ENCODE results near the gene NAA20.
"Not testable (repeated sequence)": the region's sequence is repeated elsewhere in the genome, so short reads cannot be mapped to it uniquely, and the experiment has no call there.

The NAA20 gene

DNA sequence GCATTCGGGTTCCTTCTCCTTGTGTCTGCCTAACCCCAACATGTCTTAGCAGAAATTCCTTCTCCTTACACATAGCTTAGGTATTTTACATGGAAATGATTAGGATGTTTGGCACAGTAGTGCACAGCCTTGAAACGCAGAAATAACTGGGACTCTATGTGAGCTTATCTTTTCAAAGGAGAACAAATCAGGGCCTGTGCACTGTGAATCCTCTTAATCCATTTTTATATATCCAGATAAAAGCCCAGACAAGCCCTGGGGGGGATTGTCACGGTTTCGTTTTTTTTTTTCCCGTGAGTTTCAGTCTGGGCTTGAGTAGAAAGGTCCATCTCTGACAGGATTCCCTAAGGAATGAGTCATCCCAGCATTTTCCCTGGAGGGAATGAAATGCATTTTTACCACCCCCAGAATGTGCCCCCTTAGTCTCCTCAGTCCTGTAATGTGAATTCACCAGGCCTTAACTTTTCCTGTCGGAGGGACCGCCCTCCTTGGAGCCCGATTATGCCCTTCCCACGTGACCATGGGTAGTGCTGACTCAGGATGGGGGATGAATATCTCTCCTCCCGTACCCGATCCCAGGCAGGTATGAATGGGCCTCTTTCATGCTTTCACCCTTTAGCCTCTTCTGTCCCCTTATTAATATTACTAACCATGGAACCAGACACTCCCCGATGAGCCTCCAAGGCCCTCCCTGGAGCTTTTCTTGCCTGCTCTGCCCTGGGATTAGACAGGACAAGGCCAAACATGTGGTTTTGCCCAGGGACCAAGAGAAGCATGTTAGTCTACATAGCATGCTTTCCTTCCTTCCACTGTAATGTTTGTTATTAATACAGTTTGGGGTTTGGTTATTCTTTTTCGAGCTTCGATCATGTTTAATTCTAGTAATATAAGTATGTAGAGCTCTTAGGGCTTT is 23.9 kb upstream of the NAA20 start:
- no peak for FAIRE-seq

DNA sequence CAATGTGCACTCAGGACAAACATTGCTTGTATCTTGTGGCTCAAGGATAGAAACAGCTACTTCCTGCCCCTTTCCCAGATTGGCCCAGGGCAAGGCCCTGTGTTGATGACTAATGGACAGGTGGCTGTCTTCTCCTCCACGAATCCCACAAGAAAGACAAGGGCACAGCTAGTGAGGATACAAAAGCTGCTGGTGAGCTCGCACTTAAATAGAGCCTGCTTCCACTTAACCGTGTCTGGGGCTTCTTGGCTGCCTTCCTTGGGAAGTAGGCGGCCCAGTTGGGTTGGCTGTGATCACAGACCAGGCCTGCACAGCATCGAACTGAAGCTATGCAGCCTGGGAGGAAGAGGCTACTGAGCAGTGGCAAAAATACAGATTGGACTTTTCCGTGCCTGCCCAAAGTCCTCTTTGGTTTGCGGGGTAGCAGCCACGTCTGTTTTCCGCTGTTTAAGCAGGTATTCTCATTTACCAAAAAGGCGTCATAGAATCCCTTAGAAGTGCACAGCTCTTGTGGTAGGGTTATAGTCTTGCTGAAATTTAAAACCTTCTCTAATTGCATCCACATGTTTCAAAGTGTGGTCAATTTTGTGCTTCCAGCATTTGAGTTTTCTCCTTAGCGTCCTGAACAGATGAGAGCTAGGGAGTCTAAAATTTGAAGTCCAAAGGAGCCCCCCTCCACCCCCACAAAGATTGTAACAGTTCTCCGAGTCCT is 23.0 kb upstream of the NAA20 start:
- FAIRE-seq = no peak

DNA sequence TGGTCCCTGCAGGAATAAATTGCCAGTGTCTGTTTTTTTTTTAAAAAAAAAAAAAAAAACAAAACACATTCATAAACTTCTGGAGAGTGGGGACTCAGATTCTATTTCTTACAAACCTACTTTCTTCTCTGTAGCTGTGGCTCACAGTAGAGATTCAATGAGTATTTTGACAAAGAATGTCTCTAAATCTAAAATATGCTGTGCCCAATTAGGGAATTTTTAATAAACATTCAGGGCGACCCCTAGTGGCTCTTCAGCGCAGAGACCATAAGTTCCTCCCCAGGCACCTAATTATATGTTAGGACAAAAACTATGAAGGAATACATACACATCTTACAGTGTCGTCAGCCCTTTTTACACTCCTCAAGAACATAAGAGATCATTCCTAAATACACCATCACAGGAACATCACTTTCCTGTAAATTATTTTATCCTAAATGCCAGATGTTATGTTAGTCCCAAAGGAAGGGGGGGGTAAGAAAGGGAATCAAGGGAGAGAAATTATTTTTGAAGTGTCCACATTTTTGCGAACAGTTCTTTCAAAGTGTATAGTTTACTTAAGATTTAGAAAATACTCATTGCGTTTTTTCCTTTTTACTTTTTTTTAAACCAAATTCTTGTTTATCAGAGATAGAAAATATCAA is 21.8 kb upstream of the NAA20 start:
- FAIRE-seq = no peak

DNA sequence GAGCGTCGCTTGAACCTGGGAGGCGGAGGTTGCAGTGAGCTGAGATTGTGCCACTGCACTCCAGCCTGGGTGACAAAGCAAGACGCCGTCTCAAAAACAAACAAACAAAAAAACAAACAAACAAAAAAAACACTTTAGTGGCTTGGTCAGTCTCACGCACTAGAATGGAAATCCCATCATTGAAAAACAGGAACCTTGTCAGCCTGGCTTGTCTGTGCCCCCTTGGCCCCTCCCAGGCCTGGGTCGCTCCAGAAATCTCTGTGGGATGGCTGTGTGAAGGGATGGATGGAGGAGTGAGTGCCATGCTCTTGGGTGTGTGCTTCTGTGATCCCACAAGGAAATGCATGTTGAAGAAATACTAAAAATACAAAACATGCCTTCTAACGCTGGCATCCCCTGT is 20.9 kb upstream of the NAA20 start:
- no peak for FAIRE-seq

DNA sequence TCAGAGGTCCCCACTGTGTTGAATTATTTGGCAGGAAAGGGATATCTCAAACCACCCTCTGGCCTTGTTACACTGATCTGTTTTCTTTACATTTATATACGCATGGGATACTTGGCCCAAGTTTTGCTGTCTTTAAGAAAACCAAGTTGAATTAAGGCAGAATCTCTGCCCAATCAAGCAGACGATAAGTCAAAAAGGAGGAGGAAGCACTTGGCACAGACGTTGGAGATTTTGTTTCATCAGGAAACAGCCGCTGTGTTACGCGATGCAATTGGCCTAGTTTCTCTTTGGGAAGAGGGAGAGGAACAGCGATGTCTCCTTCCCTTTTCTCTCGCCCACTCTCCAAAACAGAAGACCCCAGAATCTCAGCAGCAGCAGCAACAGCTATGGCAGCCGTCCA is 20.2 kb upstream of the NAA20 start:
- FAIRE-seq = no peak

DNA sequence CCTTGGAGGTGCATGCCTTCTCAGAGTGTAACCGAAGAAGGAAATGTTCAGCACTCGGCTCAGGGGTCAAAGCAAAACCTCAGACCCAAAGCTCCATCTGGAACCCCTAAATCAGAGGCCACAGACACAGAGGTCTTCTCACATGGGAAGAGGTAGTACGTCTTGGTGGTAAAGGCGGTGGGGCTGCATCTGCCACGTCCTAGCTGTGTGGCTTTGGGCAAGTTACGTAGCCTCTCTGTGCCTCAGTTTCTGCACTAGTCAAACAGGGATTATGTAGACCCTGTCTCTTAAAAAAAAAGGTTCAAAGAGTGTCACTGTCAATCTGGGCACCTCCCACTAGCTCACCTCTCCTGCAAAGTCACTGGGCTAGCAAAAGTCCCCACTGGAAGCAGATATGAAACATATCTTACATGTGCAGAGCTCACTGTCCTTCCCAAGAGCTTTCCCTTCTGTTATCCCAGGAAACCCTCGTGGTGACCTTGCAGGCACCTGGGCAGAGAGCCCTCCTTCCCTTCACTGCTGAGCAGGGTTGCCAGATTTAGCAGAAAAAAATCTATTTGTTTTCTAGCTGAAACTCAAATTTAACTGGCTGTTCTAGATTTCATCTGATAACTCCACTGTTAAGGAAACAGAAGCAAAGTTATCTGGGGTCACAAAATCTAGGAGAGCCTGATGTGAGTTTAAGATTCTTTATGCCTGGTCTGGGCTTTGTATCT is 18.0 kb upstream of the NAA20 start:
- FAIRE-seq = no peak

DNA sequence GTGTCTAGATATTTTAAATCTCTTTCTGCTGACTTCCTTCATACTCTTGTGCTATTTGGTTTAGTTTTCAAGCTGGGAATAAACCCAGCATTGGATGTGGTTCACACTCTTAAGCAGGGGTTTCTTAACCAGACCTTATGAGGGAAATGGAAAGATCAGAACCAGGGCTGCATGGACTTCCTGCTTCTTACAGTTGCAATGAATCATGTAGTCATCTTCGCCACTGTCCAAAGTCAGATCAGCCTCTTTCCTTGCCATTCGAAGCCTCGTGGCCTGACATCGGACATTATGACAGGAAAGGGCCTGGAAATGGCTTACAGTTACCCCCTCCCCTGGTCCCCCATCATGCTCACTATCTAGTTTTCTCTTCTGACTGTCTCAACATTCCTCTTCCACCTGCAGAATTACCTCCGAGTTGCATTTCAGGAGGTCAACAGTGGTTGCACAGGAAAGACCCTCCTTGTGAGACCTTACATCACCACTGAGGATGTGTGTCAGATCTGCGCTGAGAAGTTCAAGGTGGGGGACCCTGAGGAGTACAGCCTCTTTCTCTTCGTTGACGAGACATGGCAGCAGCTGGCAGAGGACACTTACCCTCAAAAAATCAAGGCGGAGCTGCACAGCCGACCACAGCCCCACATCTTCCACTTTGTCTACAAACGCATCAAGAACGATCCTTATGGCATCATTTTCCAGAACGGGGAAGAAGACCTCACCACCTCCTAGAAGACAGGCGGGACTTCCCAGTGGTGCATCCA is 16.8 kb upstream of the NAA20 start:
- no peak for FAIRE-seq

DNA sequence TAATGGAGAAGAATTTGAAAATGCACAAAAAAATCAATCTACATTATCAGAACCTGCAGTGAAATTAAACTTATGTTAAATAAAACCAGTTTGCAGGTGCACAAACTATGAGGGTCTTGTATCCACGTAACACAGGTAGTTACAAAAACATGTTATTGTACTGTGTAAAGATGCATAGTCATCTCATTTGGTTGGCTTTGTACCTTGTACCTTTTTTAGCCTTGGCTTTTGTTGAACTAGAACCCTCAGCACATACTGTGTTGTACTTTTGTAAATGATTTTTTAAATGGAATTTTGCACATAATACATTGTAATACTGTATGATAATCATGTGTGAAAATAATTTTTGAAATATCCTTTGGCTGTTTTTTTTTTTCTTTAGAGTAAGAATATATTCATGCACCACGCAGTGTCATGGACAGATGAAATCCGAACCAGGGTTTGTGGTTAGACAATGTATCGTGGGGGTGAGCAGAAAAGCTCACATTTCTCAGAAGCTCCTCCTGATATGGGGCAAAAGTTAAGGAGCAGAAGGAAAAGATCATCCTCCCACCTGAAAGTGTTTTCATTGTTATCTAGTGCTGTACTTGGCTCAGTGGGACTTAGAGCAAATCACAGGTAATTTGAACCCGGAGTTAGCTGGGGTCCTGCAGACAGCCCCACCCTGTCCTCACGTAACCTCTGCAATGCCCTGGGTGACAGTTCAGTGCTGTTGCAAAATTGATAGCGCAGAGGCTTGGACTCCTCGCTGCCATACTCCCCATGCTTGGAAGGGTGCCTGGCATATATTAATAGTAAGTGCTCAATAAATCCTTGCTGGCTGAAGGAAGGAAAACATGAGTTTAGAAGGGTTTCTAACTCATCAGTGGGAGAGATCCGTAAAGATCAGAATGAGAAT is 14.8 kb upstream of the NAA20 start:
- FAIRE-seq = no peak

DNA sequence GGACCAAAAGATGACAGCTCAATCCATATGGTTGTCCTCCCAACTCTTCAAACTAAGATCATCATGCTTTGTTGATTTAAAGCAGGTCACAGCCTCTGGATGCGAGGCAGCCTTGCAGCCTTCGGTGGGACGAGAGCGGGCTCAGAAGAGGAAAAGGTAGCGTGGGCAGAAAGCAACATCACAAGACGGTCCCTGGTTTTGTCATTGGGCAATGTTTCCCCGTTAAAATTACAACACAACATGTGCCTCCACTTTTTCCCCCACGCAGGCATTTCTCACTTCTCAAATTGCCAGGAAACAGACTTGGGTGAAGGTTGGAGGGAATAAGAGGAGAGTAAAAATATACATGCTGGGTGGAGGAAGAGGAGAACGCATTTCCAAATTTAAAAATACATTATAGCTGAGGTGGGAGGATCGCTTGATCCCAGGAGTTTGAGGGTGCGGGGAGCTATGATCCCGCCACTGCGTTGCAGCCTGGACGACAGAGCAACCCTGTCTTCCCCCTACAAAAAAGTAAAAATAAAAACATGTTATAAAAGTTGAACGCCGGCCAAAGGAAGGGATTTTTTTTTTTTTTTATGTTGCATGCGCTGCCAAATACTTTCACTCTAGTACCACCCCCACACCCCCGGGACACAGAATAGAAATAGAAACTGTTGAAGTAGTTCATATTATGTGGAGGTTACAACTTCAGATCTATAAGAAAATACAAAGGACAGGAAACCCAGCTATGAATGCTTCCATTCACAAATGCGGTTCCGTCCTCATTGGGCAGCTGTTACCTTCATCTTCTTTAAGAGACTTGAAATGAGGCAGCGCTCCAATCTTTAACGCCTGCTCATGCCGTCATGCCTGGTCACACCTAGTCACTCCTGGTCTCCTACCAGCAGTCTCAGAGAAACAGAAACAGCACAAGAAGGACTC is 13.9 kb upstream of the NAA20 start:
- FAIRE-seq = no peak

DNA sequence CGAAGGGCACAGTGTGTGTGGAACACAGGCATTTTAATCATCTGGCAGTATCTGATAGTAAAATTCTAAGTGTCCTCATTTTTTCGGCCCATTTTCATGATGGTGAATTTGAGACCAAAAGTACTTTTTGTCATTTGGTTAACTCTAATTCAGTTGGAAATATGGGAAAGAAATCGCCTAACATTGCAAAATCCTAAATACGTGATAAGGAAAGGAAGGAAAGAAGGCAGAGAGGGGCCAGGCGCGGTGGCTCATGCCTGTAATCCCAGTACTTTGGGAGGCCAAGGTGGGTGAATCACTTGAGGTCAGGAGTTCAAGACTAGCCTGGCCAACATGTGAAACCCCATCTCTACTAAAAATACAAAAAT is 13.2 kb upstream of the NAA20 start:
- FAIRE-seq = not testable (repeated sequence)

DNA sequence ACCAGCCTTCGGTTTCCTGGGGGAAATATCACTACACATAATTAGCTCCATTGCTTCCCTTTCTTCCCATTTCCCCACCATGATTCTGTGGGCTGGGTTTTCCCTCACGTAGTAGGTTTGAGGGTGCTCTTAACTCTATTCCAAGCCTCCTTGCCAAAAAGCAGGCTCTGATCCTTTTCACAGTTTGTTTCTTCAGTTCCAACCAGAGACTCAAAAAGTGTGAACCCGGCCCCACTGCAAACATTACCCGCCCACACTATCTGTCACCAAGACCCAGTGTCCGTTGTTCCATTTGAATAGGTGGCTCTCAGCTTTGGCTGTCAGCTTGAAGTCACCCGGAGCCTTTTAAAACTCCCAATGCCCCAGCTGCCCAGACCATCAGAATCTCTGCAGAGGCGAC is 11.8 kb upstream of the NAA20 start:
- no peak for FAIRE-seq

DNA sequence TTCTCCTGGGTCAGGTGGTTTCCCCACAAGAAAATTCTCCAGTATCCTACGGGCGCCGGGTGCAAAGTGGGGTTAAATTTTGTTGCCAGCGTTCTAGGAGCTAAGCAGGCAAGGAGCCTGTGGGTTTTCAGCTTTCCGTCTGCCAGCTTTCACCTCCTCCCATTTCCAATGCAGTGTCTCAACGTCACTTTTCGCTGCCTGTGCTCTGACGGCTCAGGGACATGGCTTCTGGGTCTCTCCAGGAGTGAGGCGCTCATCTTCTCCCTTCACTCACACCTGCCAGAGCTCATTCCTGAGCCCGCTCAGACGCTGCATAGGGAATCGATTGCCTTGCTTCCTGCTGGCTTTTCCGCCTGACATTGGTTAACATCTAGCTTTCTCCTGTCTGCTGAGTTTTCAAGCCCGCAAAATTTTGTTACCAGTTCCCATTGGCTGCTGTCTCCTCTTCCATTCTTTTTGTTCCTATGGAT is 7.3 kb upstream of the NAA20 start:
- no peak for FAIRE-seq

DNA sequence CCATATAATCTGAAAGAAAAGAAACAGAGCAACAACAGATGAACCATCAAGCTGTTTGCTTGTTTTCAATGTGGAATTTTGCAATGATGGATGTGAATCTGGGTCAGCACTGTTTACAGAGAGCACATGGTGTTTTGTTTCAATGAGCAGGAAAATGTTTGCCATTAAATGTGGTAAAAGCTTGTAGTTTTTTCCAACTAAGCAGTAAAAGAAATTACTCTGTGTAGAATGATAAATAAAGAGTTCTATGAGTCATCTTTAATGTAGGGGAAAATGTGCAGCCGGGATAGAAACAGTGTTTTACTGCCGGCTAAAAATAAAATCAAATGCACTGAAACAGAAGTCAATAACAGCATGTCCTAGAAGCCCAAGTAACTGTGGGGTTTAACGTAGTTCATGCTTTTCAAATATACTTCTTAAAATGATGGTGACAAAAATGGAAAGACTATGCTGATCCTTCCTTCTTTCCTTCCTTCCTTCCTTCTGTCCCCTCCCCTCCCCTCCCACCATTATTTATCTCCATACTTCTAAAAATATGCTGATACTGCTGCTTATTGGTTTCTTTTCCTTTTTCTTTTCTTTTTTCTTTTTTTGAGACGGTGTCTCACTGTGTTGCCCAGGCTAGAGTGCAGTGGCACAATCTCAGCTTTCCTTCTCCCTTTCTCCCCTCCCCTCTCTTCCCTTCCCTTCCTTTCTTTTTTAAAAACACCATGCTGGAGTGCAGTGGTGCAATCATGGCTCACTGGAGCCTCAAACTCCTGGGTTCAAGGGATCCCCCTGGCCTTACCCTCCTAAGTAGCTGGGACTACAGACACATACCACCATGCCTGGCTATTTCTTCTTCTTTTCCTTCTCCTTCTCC is 6.3 kb upstream of the NAA20 start:
- no peak for FAIRE-seq

DNA sequence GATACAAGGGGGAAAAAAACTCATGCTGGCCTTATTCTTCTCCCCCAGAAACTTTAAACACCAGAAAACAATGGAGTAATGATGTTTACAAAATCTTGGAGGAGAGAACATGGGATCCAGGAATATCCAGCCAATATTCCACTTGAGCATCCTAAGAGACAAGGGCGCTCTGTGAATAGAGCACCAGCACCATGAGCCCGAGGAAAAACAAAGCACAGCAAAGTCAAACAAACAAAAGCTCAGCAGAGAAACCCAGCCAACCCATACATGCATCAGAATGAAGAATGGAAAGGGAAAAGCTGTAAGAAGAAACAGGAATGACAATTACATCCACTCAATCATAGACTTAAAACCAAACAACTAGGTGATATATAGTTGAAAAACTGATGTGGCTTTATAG is 4.6 kb upstream of the NAA20 start:
- no peak for FAIRE-seq

DNA sequence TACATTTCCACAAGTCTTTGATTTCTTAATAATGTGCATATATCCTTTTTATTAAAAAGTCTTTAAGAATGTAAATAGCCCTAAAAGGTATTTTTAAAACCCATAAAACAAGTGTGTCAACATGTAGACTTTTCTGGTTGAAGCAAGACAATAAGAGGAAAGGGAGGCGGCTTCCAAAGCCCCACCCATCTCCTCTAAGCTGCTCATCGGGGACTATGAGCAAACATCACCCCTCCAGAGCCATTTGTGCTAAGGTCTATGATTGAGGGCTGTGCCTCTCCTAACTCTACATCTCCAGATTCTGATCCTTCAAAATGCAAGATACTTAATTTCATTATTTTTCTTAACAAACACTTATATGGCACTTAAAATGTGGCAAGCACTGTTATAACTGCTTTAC is 2.5 kb upstream of the NAA20 start:
- no peak for FAIRE-seq

DNA sequence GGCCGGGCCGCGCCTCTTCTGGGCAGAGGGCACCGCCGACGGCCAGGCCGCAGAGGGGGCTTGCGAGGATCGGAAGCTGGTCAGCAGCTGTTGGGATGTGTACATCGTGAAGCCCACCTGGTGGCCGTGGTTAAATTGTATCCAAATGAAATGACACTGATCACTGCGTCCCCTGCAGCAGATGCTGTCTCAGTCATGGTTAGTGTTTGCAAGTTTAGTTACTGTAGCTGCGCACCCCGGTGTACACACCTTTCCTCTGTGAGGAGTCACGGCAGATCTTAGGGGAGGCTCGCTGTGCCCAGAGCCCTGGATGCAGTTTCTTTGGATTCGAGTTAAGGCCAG is 653 bp downstream of the NAA20 start:
- no peak for FAIRE-seq

DNA sequence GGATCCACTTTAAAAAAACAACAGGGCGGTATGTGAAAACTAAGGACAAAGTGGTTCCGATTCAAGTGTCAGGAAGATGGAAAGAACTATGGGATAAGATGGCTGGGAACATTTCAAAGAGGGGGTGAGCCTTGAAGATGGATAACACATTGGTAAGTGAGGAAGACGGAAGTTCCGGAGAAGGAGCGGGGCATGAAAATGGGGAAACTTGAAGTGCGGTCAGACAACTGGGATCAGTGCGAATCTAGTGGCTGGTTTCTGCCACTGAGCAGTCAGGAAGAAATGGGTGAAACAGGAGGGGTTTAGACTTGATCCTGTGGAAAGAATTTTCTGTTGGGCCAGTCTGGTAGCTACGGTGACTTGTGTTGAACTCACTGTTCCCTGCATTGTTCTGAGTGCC is 1.2 kb downstream of the NAA20 start:
- no peak for FAIRE-seq

DNA sequence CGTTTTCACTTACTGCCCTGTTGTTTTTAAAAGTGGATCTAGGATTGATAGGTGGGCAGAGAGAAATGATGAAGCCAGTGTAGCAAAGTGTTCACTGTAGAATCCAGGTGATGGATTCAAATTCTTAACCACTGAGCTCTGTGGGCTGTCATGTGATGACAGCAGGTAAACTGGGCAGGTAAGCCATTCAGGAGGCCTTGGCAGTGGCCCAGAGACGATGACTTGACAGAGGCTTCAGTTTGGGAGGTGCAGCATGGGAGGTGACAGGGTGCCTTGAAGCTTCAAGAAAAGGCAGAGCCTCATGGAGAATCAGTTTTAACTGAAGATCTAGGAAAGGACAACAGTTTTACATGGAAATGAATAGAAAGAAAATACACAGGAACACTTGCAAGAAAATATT is 2.0 kb downstream of the NAA20 start:
- no peak for FAIRE-seq

DNA sequence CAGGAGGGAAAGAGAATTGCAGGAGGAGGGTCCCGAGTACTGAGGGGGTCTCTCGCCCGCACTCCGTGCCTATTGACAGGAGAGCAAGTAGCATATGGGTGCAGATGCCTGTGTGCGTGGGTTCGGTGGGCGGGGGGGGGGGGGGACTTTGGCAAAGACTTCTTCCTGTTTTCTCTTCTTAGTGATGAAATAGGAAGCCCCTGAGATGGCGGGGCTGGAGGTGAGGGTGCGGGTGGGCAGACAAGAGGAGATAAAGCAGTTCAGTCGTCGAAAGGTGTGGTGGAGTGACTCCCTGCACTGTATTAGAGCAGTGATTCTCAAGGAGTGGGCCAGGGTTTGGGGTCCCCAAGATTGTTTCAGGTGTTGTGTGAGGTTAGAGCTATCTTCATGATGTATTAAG is 3.7 kb downstream of the NAA20 start:
- no peak for FAIRE-seq
